ENCODE data around the gene RGS6. TPM values are rescaled to one million over a fixed set of nuclear protein-coding genes. Genes with fewer than 3 reads are reported as not detected.

The RGS6 gene
- total RNA-seq, 4 donors from 2014 or later, result 0.83 to 2.4 (median 1.5) TPM

- intact Hi-C loops (cut with DNase I), result no loop called here
Measured at GRCh38 chr14:72404106-72404774, 472.0 kb downstream of the RGS6 start.

GRCh38 chr14:72404998-72405397 lies 472.8 kb downstream of the RGS6 start:
- no peak overlapping the region for H3K4me3 ChIP-seq
- H3K27ac ChIP-seq (replicated peaks in 1 of 4), result no peak overlapping the region
- H3K4me1 ChIP-seq, result no peaks in the 10 kb centered on the region
- H3K27me3 ChIP-seq, result no peaks in the 10 kb centered on the region
- H3K9me3 ChIP-seq, result peaks cover 0 to 11% (median 4%) of the 10 kb centered on the region in 4 donors
- DNase-seq (ENCODE audit: extremely low spot score), result no peak
- TF ChIP-seq POLR2AphosphoS5 (IDR thresholded peaks at IDR 0.05) (no peak), CTCF (IDR thresholded peaks at IDR 0.05) (no peak), POLR2A (IDR thresholded peaks at IDR 0.05; ENCODE audit: low read depth) (no peak), EP300 (IDR thresholded peaks at IDR 0.05) (no peak)
- no peaks in the 10 kb centered on the region for H3K36me3 ChIP-seq
- 90% methylated on average over 3 of the region's 3 CpGs for WGBS
- intact Hi-C loops (cut with DNase I), result no loop called here

More at GRCh38 chr14:72404106-72404774, 472.0 kb downstream of the RGS6 start:
- peak; percentile 88 for DNase-seq (ENCODE audit: extremely low spot score)
- Histone ChIP-seq H3K36me3 (no peaks in the 10 kb centered on the region), H3K4me3 (no peak overlapping the region), H3K27ac (replicated peaks in 1 of 4) (no peak overlapping the region), H3K9me3 (peaks cover 0 to 8% (median 4%) of the 10 kb centered on the region in 4 donors), H3K4me1 (no peaks in the 10 kb centered on the region), H3K27me3 (no peaks in the 10 kb centered on the region)
- TF ChIP-seq POLR2AphosphoS5 (IDR thresholded peaks at IDR 0.05) (no peak), EP300 (IDR thresholded peaks at IDR 0.05) (no peak), CTCF (IDR thresholded peaks at IDR 0.05) (no peak), POLR2A (IDR thresholded peaks at IDR 0.05; ENCODE audit: low read depth) (no peak)
- WGBS, result 77% methylated on average over 4 of the region's 4 CpGs

DNA sequence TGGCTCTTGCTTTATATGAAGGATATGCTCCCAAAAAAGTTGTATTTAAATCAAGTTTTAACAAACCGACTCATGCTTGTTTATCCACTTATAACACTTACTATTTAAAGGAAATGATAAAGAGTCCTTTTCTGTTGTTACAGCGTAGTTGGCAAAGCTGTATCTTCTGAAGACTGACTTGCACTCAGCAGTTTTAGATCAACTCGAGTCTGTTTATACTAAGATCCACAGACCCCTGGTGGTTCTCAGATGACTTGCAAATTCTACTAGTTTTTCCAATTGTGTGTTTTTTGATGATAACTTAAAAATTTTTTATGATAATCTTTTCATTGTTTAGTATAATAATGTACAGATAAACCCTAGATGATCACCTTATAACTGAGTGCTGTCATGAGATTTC lies 475.8 kb downstream of the RGS6 start:
- H3K27me3 ChIP-seq, result no peaks in the 10 kb centered on the region
- H3K4me1 ChIP-seq, result no peaks in the 10 kb centered on the region
- peaks cover 0 to 11% (median 4%) of the 10 kb centered on the region in 4 donors for H3K9me3 ChIP-seq
- no peaks in the 10 kb centered on the region for H3K36me3 ChIP-seq
- intact Hi-C loops (cut with DNase I), result no loop called here
- TF ChIP-seq EP300 (IDR thresholded peaks at IDR 0.05) (no peak), CTCF (IDR thresholded peaks at IDR 0.05) (no peak), POLR2A (IDR thresholded peaks at IDR 0.05; ENCODE audit: low read depth) (no peak), POLR2AphosphoS5 (IDR thresholded peaks at IDR 0.05) (no peak)
- 41% methylated on average over 3 of the region's 3 CpGs for WGBS
- no peak overlapping the region for H3K27ac ChIP-seq (replicated peaks in 1 of 4)
- DNase-seq (ENCODE audit: extremely low spot score), result no peak
- H3K4me3 ChIP-seq, result no peak overlapping the region

DNA sequence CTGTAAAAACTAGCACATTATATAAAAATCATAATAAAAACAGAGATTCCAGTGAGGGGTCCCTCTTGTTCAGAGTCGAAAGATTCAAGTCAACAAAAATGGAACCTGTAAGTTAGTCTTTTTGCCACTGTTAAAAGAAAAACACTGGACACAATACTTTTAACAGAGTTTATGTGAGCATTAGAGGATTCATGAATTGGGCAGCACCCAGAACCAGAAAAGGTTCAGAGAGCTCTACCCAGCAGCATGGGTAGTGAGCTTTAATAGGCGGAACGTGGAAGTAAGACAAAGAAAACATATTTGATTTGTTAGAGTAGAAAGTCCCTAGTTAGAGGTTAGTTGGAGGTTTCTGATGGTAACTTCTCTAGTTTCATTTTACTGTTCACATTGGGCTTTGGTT lies 476.8 kb downstream of the RGS6 start:
- Histone ChIP-seq H3K27ac (replicated peaks in 1 of 4) (no peak overlapping the region), H3K4me1 (no peaks in the 10 kb centered on the region), H3K4me3 (no peak overlapping the region), H3K27me3 (no peaks in the 10 kb centered on the region), H3K9me3 (peaks cover 0 to 11% (median 4%) of the 10 kb centered on the region in 4 donors), H3K36me3 (no peaks in the 10 kb centered on the region)
- DNase-seq (ENCODE audit: extremely low spot score), result no peak
- TF ChIP-seq POLR2AphosphoS5 (IDR thresholded peaks at IDR 0.05) (no peak), POLR2A (IDR thresholded peaks at IDR 0.05; ENCODE audit: low read depth) (no peak), CTCF (IDR thresholded peaks at IDR 0.05) (no peak), EP300 (IDR thresholded peaks at IDR 0.05) (no peak)
- WGBS, result 88% methylated on average over 3 of the region's 3 CpGs
- intact Hi-C loops (cut with DNase I), result no loop called here
